ENCODE results near the gene NABP1.
A peak's percentile ranks its signal among the peaks of the same experiment; 100 is the strongest.
"Not testable (repeated sequence)": the region's sequence is repeated elsewhere in the genome, so short reads cannot be mapped to it uniquely, and the experiment has no call there.

Gene NABP1, protein sequence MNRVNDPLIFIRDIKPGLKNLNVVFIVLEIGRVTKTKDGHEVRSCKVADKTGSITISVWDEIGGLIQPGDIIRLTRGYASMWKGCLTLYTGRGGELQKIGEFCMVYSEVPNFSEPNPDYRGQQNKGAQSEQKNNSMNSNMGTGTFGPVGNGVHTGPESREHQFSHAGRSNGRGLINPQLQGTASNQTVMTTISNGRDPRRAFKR

DNA sequence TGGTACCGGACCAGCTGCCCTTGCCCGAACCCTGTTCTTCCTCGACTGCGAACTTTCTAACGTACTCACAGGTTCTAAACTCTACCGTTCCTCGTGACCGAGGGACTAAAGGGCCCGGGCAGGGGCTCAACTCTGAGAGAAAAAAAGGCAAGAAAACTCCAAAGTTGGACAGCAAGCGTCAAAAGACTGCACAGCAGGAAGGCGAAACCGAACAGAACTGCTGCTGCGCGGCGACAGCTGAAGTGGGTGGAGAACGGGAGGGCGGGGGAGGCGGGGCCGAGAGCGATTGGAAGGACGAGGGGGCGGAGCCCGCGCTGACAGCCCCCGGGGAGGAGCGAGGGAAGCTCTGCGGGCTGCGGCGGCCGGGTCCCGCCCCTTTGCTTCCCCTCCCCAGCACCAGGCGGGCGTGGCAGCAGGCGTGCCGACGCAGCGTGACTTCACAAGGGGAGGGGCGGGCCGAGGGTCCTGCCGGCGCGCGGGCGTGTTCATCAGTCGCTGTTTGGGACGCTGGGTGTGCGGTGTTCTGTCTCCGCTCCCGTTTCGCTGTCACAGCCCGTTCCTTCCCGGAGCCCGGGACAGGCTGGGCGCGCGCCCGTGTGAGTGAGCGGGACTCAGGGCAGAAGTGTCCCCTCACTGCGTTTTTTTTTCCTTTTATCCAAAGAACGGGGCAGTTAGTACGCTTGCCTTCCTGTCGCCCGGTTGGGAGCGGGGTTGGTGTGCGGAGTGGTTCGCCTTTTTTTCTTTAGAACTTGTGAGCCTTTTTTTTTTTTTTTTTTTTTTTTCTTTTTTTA lies at the start of gene NABP1:
Gene NABP1 (plus strand): TSS at position 491 of the 791 bp plus-strand sequence. CDS start 479 bp downstream, outside the sequence.
- peak; percentile 95 for DNase-seq

DNA sequence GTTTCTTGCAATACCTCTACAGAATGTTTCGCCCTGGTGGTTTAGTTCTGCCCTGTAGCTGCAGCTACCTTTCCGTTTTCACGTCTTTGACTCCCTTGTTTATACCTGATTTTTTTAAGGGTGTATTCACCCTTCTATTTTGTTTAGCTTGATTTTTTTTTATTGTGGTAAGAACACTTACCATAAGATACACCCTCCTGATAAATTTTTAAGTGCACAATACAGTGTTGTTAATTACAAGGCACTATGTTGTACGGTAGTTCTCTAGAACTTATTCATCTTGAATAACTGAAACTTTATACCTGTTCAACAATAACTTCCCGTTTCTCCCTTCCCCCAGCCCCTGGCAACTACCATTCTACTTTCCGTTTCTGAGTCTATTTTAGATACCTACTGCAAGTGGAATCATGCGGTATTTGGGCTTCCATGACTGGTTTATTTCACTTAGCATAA lies 48.9 kb upstream of the NABP1 start:
- DNase-seq = no peak

GRCh38 chr2:191629976-191630712 lies 47.8 kb upstream of the NABP1 start:
- no peak for DNase-seq

DNA sequence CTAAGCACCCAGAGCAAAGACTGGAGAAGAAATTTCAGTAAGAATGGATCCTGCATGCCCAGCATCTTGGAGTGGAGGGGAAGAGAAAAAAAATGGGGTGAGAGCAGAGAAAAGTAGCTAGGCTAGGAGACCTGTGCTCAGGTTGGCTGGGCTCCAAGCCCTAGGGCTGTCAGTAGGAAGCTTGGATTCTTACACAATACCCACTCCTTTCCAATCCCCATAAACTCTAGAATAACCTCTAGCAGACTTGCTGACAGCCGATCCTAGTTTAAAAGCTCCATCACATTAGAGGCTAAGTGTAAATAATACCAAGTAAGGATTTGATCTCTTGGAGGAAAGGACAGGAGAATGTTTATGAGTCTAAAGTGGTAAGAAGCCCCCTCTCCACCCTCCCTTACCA lies 46.2 kb upstream of the NABP1 start:
- DNase-seq = no peak

- DNase-seq = no peak
Measured at GRCh38 chr2:191632426-191632825, 45.5 kb upstream of the NABP1 start.

GRCh38 chr2:191634791-191635190 lies 43.1 kb upstream of the NABP1 start:
- DNase-seq = no peak

DNA sequence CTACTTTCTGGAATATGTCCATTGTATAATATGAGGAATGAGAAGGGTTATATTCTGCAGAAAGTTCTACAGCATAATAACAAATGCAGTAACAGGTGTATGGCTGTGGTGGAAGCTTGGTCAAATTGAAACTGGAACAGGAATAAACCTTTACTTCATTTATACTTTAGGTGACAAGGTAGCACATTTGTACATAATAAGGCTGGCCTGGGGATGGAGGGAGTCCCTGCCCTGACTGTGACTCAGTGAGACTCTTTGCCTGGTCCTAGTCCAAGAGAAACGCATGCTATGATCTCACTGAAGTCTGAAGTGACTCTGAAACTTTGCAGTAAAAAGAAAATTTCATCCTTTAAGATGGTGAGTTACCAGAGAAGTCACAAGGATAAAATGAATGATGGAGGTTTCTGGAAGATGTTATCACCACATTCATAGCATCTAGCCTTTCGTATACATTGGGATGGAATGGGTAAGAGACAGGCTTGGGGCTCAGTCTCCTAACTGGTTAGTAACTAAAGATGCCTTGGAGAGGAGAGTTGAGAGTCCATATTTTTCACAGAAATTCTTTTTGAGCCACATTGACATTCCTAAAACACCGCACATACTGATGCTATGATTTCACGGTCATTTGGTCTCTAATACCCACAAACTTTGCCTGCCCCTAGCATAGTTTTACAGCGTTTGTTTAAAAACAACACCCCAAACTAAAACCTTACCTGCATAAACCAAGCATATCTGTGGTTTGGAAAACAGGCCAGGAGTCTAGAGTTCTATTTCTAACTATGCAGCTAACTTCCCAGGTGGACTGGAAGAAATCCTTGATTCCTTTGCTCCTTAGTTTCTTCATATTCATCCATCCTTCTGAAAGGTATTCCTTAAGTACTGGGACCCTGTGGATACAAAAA lies 42.4 kb upstream of the NABP1 start:
- no peak for DNase-seq

DNA sequence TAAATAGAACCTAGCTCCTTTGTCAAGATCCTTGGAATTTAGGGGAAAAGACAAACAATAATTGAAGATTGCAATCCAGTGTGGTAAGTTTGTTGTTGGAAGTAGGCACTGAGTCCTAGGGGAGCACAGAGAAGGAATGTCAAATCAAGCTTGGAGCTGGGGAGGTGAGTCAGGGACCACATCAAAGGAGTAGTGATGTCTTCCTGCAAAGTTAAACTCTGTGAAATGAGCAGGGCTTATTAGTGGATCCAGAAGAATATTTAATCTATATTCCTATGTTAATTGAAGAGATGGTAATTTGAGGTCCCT lies 41.7 kb upstream of the NABP1 start:
- DNase-seq = no peak

GRCh38 chr2:191636586-191636985 lies 41.4 kb upstream of the NABP1 start:
- DNase-seq = no peak

- no peak for DNase-seq
Measured at GRCh38 chr2:191637182-191638078, 40.5 kb upstream of the NABP1 start.

DNA sequence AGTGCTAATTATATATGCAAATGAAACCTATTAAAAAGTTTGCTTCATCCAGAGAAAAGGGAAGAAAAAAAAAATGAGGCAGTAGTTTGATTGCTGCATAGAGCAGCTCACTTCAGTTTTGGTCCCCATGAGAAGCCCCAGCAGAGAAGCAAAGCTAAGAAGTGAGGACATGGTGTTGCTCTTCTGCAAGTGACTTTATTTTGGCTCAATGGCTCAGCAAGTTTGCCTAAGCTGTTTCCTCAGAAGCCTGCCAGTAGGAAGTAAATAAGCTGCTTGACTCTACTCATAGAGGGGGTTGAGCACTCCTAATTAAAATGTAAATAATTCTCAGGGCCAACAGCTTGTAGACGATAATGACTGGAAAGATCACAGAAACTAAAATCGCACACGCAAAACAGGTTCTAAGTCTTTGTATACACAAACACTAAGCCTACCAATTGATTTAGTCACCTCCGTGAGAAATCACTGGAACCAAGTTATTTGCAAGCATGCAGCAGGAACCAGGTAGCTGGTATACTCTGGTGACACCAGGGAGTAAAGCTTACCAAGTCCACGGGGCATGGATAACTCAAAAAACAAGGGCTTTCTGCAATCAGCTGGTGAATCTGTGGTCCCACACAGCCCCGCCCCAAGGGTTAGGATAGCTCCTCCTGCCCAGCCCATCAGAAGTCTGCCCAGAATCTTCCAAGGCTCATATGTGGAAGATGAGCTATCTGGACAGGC lies 39.7 kb upstream of the NABP1 start:
- no peak for DNase-seq

DNA sequence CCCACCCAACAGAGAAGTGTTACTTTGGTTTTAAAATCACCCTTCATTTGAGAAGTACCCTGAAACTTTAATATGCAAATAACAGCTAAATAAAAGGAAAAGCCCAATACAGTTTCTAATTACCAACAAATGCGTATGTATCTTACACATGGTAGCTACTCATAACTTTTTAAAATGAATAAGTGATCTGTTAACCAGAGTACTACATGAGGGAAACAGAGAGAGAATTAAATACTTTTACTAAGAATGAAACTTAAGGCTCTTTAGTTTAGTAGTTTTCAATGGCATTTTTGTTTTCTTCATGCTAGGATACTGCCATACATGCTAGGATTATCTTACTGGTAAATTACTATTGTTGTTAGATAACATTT lies 39.1 kb upstream of the NABP1 start:
- no peak for DNase-seq

DNA sequence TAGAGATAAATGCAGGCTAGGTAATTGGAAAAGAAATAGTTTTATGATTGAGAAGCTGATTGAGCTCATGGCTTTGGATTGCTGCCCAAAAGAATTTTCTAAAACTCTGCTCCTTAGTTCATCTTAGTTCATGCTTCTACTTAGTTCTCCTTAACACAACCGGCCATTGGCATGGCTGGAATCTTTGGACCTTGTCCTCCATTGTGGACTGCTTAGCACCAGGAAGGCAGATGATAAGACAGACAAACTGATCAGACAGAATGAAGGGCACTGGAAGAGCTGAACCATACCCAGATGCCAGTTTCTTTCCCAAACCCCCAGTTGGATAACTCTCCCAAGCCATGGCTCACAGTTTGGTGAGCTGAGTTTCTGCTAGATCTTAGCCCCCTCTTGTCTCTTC lies 36.3 kb upstream of the NABP1 start:
- no peak for DNase-seq

DNA sequence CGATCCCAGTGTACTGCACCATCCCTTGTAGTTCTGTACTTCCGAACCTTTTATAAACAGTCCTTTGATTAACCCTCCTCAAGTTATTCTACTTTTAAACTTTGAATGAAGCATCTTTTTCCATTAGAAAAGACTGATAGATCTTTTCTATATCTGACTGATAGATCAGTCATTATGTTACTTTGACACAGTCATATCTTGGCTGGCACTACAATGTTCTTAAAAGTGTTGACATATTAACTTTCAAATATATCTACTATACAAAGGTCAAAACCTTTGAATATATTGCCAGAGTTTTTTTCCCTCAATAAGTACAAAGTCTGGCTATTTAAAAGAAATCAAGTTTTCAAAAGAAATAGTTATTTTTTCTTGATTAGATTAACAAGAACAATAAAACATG lies 35.4 kb upstream of the NABP1 start:
- DNase-seq = no peak

DNA sequence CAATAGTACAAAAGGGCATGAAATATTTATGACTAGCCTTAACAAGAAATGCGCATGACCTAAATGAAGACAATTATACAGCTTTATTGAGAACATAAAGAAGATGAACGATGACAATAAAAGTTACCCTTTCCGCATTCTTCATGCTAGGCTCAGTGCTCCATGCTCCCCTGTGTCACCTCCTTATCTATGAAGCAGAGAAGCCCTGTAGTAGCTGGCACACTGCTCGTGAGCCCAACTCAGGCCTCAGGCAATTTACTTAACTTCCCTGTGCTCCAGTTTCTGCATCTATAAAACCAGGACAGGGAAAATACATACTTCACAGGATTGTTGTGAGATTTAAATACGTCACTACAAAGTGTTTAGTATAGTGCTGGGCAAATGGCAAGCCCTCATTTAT lies 34.5 kb upstream of the NABP1 start:
- no peak for DNase-seq

DNA sequence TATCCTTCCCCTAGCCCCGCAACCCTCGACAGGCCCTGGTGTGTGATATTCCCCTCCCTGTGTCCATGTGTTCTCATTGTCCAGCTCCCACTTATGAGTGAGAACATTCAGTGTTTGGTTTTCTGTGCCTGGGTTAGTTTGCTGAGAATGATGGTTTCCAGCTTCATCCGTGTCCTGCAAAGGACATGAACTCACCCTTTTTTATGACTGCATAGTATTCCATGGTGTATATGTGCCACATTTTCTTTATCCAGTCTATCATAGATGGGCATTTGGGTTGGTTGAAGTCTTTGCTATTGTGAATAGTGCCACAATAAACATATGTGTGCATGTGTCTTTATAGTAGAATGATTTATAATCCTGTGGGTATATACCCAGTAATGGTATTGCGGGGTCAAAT lies 33.3 kb upstream of the NABP1 start:
- not testable (repeated sequence) for DNase-seq

DNA sequence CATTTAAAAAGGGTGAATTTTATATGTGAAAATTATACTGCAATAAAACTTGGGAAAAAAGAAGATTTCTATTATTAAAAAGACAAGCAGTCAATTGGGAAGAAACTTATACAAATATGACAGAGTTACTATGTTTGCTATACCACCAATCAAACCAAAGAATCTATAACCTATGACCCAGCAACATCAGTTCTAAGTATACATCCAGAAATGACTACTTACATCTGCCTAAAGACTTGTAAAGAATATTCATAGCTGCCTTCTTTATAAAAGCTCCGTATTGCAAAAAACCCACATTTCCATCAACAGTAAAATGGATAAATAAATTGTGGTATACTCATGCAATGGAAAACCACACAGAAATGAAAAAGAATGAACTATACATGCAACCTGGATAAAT lies 32.9 kb upstream of the NABP1 start:
- no peak for DNase-seq

DNA sequence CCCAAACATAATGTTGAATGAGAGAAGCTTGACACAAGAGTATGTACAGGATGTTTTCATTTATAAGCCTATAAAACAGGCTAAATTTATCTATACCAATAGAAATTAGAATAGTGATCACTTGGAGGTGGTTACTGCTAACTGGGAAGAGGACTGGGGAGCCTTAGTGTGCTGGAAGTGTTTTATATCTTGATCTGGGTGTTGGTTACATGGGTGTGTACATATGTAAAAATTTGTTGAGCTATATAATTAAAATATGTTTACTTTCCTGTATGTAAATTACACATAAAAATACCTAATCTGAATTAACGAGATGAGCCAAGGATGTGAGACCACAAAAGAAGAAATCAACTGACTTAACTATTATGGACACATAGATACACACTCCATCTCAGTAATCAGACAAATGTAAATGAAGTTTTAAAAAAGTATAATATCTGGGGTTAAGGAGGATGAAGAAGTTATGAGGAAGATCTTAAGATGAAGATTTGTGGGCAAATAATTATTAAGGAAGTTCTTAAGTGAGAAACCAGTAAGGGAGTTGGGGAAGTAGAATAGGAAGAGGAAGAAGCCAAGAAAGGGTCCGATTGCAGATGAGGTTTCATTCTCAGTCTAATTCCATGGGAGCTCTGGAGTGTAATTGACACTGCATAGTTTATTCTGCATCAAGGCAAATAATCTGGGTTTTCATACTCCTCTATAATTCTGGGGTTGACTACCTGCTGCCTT lies 32.3 kb upstream of the NABP1 start:
- DNase-seq = no peak

GRCh38 chr2:191646163-191646902 lies 31.6 kb upstream of the NABP1 start:
- no peak for DNase-seq

DNA sequence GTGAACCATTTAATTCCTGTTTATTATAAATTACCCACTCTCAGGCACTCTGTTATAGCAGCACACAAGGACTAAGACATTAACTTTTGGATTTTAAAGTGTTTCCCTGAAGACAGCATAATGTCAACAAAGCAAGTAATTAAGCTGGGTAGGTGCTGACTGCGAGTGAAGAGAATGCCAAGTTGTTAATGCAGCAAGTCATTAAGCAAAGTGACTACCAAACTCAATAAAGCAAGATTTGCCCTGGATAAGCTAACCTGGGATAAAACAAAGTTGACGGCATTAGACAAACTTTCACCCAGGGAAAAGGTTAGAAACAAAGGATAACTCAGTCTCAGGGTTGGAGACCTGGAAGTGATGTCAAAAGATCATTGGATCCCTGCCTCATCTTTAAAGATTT lies 28.4 kb upstream of the NABP1 start:
- no peak for DNase-seq
